B cell (primary cell): ENCODE results near the gene RAB4A. TPM values are rescaled to one million over a fixed set of nuclear protein-coding genes. Genes with fewer than 3 reads are reported as not detected.

Source experiments
- ATAC-seq: fragments of 200-7000 bp; cut with Tn5 transposase; one replicate; pipeline ENCODE4 v1.10.0; 2021; ENCODE audit warnings: low read depth, mild to moderate bottlenecking, moderate number of reproducible peaks, moderate library complexity
- CTCF ChIA-PET: fragments of 350-600 bp; sonication (Branson Sonifier 250); formaldehyde crosslinking; loops from one replicate; lab custom pipeline; 2021; ENCODE audit warnings: antibody characterized with exemption, inconsistent platforms; lab: Charles Lee
- POLR2A ChIA-PET: fragments of 350-600 bp; sonication (Branson Sonifier 250); formaldehyde crosslinking; loops from one replicate; lab custom pipeline; 2021; ENCODE audit warnings: antibody characterized with exemption; lab: Charles Lee
- DNase-seq: peaks from one replicate; pipeline ENCODE4 v3.0.0; 2013
- H2AFZ ChIP-seq: 2 replicates; pipeline ENCODE4 v1.6.1; 2012; ENCODE audit warnings: mild to moderate bottlenecking, low read depth, low read length; ENCODE audit not compliant: insufficient read depth, poor library complexity, severe bottlenecking
- H3K27ac ChIP-seq, 2 donors: 1 replicate in 1 of 2; 2 replicates in 1 of 2; pipeline ENCODE4 v1.5.1; 2012 to 2013; ENCODE audit warnings: low read length in 2 of 2, mild to moderate bottlenecking in 2 of 2, moderate library complexity in 1 of 2
- H3K27me3 ChIP-seq, 4 experiments: fragments of 200-600 bp in 1 of 4; sonication (generic) in 1 of 4; replicated peaks in 1 of 4; 1 replicate in 2 of 4; 2 replicates in 2 of 4; pipeline versions ENCODE4 v1.6.1 to v1.7.0; 2013 to 2016; ENCODE audit warnings: low read length in 3 of 4, mild to moderate bottlenecking in 2 of 4, mixed read lengths in 1 of 4, moderate library complexity in 1 of 4; ENCODE audit not compliant: insufficient read depth in 4 of 4, control insufficient read depth in 3 of 4; ENCODE audit errors: control extremely low read depth in 1 of 4
- H3K36me3 ChIP-seq, 2 experiments: replicated peaks in 1 of 2; 1 replicate in 1 of 2; 2 replicates in 1 of 2; pipeline versions ENCODE4 v1.6.1 to v1.7.1; 2013; ENCODE audit warnings: low read length in 1 of 2; ENCODE audit not compliant: insufficient read depth in 2 of 2, control insufficient read depth in 1 of 2; ENCODE audit errors: control extremely low read depth in 1 of 2, extremely low read depth in 1 of 2
- H3K4me1 ChIP-seq, 2 donors: fragments of 200-600 bp in 1 of 2; sonication (generic) in 1 of 2; 1 replicate in 1 of 2; 2 replicates in 1 of 2; pipeline versions ENCODE4 v1.5.1 to v1.6.1; 2013 to 2017; ENCODE audit warnings: low read length in 2 of 2; ENCODE audit not compliant: control insufficient read depth in 2 of 2, insufficient read depth in 2 of 2
- H3K4me2 ChIP-seq: replicated peaks from 2 replicates; pipeline ENCODE3; 2012; ENCODE audit warnings: mild to moderate bottlenecking, low read depth, low read length; ENCODE audit not compliant: poor library complexity, severe bottlenecking
- H3K4me3 ChIP-seq, 5 experiments: fragments of 200-600 bp in 1 of 5; sonication (generic) in 1 of 5; 1 replicate in 3 of 5; 2 replicates in 2 of 5; pipeline versions ENCODE4 v1.5.1 to v1.7.0; 2011 to 2016; ENCODE audit warnings: low read length in 4 of 5, mild to moderate bottlenecking in 4 of 5, low read depth in 2 of 5, control low read depth in 1 of 5, moderate library complexity in 1 of 5; ENCODE audit not compliant: insufficient read depth in 1 of 5; ENCODE audit errors: control extremely low read depth in 1 of 5, extremely low read depth in 1 of 5
- H3K79me2 ChIP-seq: fragments of 200-600 bp; sonication (generic); one replicate; pipeline ENCODE4 v1.6.0; 2016; ENCODE audit warnings: low read length; ENCODE audit not compliant: control insufficient read depth, insufficient read depth
- H3K9ac ChIP-seq: fragments of 200-600 bp; sonication (generic); 2 replicates; pipeline ENCODE4 v1.6.1; 2017; ENCODE audit warnings: mild to moderate bottlenecking, low read length, moderate library complexity
- H3K9me3 ChIP-seq, 3 donors: one replicate each; pipeline versions ENCODE4 v1.6.1 to v1.7.1; 2013; ENCODE audit warnings: low read length in 2 of 3; ENCODE audit not compliant: control insufficient read depth in 2 of 3, insufficient read depth in 1 of 3; ENCODE audit errors: control extremely low read depth in 1 of 3
- H4K20me1 ChIP-seq: 2 replicates; pipeline ENCODE4 v1.6.0; 2012; ENCODE audit warnings: mild to moderate bottlenecking, low read length; ENCODE audit not compliant: insufficient read depth, control insufficient read depth, poor library complexity, severe bottlenecking
- H3K27ac Mint-ChIP-seq: one replicate; pipeline ENCODE4 v1.8.0; 2021; ENCODE audit warnings: mixed read lengths
- H3K27me3 Mint-ChIP-seq: one replicate; pipeline ENCODE4 v1.8.0; 2021; ENCODE audit warnings: mixed read lengths
- H3K4me1 Mint-ChIP-seq: one replicate; pipeline ENCODE4 v1.8.0; 2021; ENCODE audit warnings: mixed read lengths
- H3K4me3 Mint-ChIP-seq: one replicate; pipeline ENCODE4 v1.8.0; 2021; ENCODE audit warnings: mixed read lengths
- H3K9me3 Mint-ChIP-seq: one replicate; pipeline ENCODE4 v1.8.0; 2022; ENCODE audit warnings: mixed read lengths; ENCODE audit not compliant: insufficient read depth
- CTCF ChIP-seq: fragments of 200-600 bp; IDR thresholded peaks from one replicate; pipeline ENCODE4 v1.8.0; 2022; ENCODE audit warnings: antibody characterized with exemption, mild to moderate bottlenecking
- EZH2 ChIP-seq: IDR thresholded peaks from 2 replicates; pipeline ENCODE4 v1.6.1; 2012; ENCODE audit warnings: borderline replicate concordance, low read depth, mild to moderate bottlenecking, moderate library complexity, low read length; ENCODE audit not compliant: insufficient read depth, poor library complexity, severe bottlenecking
- WGBS: methylation state at CpG from one replicate; pipeline ENCODE4 v1.1.5; 2013; ENCODE audit warnings: missing lambda C conversion rate; ENCODE audit not compliant: insufficient coverage; 5-methylcytosine and 5-hydroxymethylcytosine counted together
- intact Hi-C: fragments of 100-400 bp; cut with micrococcal nuclease; formaldehyde crosslinking; loops from one replicate; pipeline ENCODE4 v1.10.0; 2022
- polyA plus RNA-seq: library from polyadenylated mRNA; depleted of rRNA; stranded (reverse); fragments of >200 nt; gene quantifications from 2 replicates; pipeline ENCODE4 v1.2.3, GENCODE V29; 2012
- total RNA-seq, 2 donors: library from RNA; stranded (reverse); fragments of 120-200 nt in 1 of 2; gene quantifications; 1 replicate in 1 of 2; 2 replicates in 1 of 2; pipeline versions ENCODE4 v1.2.3 to v1.2.4, GENCODE V29; 2013 to 2022

Gene RAB4A
- total and polyA plus RNA-seq, 2 donors (not counting 1 experiment from before 2014, with no cell fraction given) = 14.7 to 49.7 TPM

GRCh38 chr1:229352975-229353374 lies 82.1 kb downstream of the RAB4A start:
- H3K36me3 ChIP-seq = no peaks in the 10 kb centered on the region
- H3K4me2 ChIP-seq = no peak overlapping the region
- Mint-ChIP-seq H3K27me3 (peaks cover 50% of the 10 kb centered on the region), H3K9me3 (no peaks in the 10 kb centered on the region), H3K4me3 (no peak overlapping the region), H3K4me1 (no peaks in the 10 kb centered on the region), H3K27ac (no peak overlapping the region)
- DNase-seq (no peak), ATAC-seq (no peak)
- intact Hi-C loops = no loop called here
- H3K27ac ChIP-seq = no peak overlapping the region
- no peaks in the 10 kb centered on the region for H3K4me1 ChIP-seq
- no peak overlapping the region for H2AFZ ChIP-seq
- H3K9ac ChIP-seq = no peak overlapping the region
- no peaks in the 10 kb centered on the region for H3K79me2 ChIP-seq
- peaks cover 0 to 5% (median 5%) of the 10 kb centered on the region in 4 experiments for H3K27me3 ChIP-seq
- peaks cover 0 to 20% (median 5%) of the 10 kb centered on the region in 3 donors for H3K9me3 ChIP-seq
- ChIA-PET POLR2A (no interaction called here), CTCF (no interaction called here)
- no CpG with 5 or more reads among the region's 2 CpGs for WGBS
- H4K20me1 ChIP-seq = no peaks in the 10 kb centered on the region
- TF ChIP-seq EZH2 = no peak
- no peak for TF ChIP-seq CTCF
- H3K4me3 ChIP-seq = no peak overlapping the region

- no peaks in the 10 kb centered on the region for H4K20me1 ChIP-seq
- no peak overlapping the region for H3K4me2 ChIP-seq
- H3K79me2 ChIP-seq = no peaks in the 10 kb centered on the region
- H3K9ac ChIP-seq = no peak overlapping the region
- no peaks in the 10 kb centered on the region for H3K4me1 Mint-ChIP-seq
- peaks cover 0 to 5% (median 5%) of the 10 kb centered on the region in 4 experiments for H3K27me3 ChIP-seq
- DNase-seq (no peak), ATAC-seq (no peak)
- intact Hi-C loops = no loop called here
- peaks cover 0 to 20% (median 5%) of the 10 kb centered on the region in 3 donors for H3K9me3 ChIP-seq
- no peak overlapping the region for H3K4me3 Mint-ChIP-seq
- H3K27me3 Mint-ChIP-seq = peaks cover 58% of the 10 kb centered on the region
- ChIA-PET POLR2A (no interaction called here), CTCF (no interaction called here)
- no peak overlapping the region for H2AFZ ChIP-seq
- no peaks in the 10 kb centered on the region for H3K36me3 ChIP-seq
- no peak overlapping the region for H3K4me3 ChIP-seq
- no peaks in the 10 kb centered on the region for H3K4me1 ChIP-seq
- no peaks in the 10 kb centered on the region for H3K9me3 Mint-ChIP-seq
- no peak overlapping the region for H3K27ac ChIP-seq
- TF ChIP-seq EZH2 = no peak
- TF ChIP-seq CTCF = no peak
- no peak overlapping the region for H3K27ac Mint-ChIP-seq
Measured at GRCh38 chr1:229354226-229354625, 83.3 kb downstream of the RAB4A start.

Other genes starting within 250 kb of the RAB4A start
- 15.8 and 17.4 TPM in 2 replicates for gene CCSAP, start 71.9 kb downstream of the RAB4A start, total RNA-seq
- 3.3 and 7.7 TPM in 2 replicates for gene CCSAP, start 71.9 kb downstream of the RAB4A start, polyA plus RNA-seq
- not detected in 2 replicates for gene ACTA1, start 163.0 kb downstream of the RAB4A start, total RNA-seq
- gene ACTA1, start 163.0 kb downstream of the RAB4A start, polyA plus RNA-seq = 0.21 and 0.30 TPM in 2 replicates
- gene NUP133, start 237.2 kb downstream of the RAB4A start, total RNA-seq = 49.7 and 50.5 TPM in 2 replicates
- 10.5 and 18.0 TPM in 2 replicates for gene NUP133, start 237.2 kb downstream of the RAB4A start, polyA plus RNA-seq